ENCODE data around the gene PC.
"Not testable (repeated sequence)": the region's sequence is repeated elsewhere in the genome, so short reads cannot be mapped to it uniquely, and the experiment has no call there.

The PC gene, protein sequence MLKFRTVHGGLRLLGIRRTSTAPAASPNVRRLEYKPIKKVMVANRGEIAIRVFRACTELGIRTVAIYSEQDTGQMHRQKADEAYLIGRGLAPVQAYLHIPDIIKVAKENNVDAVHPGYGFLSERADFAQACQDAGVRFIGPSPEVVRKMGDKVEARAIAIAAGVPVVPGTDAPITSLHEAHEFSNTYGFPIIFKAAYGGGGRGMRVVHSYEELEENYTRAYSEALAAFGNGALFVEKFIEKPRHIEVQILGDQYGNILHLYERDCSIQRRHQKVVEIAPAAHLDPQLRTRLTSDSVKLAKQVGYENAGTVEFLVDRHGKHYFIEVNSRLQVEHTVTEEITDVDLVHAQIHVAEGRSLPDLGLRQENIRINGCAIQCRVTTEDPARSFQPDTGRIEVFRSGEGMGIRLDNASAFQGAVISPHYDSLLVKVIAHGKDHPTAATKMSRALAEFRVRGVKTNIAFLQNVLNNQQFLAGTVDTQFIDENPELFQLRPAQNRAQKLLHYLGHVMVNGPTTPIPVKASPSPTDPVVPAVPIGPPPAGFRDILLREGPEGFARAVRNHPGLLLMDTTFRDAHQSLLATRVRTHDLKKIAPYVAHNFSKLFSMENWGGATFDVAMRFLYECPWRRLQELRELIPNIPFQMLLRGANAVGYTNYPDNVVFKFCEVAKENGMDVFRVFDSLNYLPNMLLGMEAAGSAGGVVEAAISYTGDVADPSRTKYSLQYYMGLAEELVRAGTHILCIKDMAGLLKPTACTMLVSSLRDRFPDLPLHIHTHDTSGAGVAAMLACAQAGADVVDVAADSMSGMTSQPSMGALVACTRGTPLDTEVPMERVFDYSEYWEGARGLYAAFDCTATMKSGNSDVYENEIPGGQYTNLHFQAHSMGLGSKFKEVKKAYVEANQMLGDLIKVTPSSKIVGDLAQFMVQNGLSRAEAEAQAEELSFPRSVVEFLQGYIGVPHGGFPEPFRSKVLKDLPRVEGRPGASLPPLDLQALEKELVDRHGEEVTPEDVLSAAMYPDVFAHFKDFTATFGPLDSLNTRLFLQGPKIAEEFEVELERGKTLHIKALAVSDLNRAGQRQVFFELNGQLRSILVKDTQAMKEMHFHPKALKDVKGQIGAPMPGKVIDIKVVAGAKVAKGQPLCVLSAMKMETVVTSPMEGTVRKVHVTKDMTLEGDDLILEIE

DNA sequence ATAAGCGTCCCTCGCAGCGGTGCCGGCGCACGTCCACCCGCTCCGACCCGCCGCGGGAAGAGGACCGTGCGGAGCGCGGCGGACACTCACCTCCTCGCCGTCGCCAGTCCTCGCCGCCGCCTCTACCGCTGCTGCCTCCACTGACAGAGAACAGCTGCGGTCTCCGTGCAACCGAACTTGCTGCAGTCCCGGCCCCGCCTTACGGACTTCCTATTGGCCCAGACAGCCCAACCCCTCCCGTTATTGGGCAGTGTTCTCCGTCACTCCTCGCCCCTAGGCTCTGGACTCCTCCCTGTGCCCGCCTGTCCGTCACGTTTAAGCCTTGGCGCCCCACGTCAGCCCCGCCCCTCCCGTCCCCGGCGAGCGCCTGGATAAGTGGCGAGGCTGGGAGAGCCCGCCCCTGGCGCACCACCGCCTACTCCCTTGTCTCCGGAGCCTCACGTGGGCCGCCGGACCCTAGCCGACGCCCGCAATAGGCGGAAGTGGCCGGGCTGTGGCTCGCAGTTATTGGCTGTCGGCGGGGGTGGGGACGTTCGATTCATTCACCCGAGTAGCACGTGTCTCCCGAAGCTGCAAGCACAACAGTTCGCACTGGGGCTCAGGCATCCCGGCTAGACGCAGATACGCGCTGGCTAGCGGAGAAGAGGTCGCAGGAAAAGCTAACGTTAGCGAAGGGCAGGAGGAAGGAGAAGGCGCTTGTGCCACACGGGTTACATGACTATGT lies at the start of gene PC:
Gene PC, minus strand, starts transcription at position 152 of the 724 bp plus-strand sequence. CDS start 86,224 bp downstream, outside the sequence.
- DNase-seq = peak; percentile 98

DNA sequence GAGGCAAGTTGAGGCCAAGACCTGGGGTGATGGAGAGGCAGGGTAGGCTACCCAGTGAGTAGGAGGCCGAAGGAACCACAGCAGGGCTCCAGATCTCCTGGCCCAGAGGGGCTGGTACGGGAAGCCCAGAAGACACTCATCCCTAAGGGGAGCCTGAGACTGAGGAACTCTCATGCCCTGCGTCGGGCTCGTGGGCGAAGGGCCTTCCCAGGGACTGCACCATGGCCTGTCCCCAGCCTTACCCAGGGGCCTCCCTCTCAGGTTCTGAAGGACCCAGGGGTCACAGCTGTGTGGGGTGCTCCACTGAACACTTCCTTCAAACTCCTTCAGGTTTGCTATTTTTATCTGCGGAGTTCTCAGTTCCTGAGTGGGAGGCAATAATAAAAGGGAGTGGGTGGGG lies 48.9 kb upstream of the PC start:
- DNase-seq = no peak

DNA sequence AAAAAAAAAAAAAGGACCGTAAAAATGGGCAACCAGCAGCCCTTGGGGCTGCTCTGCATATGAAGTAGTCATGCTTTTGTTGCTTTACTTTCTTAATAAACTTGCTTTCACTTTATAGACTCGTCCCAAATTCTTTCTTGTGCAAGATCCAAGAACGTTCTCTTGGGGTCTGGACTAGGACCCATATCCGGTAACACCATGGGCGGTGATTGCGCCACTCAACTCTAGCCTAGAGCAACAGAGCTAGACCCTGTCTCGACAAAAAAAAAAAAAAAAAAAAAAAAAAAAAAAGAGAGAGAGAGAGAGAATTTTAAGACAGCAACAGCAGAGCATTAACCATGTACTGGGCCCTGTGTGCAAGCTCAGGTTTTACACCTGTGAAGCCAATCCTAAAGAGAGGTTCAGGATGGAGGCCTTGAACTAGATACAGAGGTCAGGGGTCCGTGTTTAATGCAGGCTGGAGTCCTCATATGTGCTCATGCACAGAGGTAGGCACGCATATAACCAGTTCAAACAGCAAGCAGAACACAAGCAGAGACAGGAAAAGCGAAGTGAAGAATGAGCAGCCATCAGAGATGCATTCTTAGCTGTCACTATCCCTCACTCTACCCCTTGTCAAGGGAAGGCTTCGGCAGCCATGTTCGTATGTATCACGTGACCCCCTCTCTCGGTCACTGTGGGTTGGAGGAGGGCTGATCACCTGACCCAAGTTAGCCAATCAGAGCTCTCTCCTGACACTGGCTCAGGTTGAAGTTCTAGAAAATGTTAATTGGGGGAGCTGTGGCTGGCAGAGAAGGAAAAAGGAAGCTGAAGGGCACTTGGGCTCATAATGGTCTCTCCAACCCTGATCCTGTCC lies 48.1 kb upstream of the PC start:
- peak; percentile 43 for DNase-seq

DNA sequence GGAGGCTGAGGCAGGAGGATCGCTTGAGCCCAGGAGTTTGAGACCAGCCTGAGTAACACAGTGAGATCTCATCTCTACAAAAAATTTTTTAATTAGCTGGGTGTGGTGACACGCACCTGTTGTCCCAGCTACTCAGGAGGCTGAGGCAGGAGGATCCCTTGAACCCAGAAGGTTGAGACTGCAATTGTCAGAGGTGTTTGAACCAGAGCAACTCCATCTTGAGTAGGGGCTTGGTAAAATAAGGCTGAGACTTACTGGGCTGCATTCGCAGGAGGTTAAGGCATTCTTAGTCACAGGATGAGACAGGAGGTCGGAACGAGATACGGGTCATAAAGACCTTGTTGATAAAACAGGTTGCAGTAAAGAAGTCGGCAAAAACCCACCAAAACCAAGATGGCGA lies 47.0 kb upstream of the PC start:
- not testable (repeated sequence) for DNase-seq

DNA sequence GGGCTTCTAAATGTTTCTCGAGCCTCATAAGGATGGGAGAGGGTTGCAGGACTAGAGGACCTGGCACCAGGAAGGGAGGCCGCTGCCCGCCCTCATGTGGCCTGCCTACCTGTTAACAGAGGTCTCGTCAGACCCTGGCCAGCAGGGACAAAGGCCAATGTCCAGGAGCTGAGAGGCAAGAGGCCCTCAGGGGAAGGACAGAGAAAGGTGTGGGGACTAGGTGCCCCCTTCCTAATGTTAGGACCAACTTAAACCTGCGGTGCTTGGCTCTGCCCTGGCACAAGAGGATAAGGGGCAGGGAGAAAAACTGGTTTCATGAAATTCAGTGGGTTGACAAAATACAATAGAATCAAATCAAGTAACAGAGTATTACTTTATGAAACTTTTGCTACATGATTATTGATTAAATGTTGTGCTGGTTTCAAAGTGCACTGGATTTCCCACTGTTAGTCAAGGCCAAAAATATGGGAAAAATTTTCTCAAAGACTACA lies 44.8 kb upstream of the PC start:
- no peak for DNase-seq

DNA sequence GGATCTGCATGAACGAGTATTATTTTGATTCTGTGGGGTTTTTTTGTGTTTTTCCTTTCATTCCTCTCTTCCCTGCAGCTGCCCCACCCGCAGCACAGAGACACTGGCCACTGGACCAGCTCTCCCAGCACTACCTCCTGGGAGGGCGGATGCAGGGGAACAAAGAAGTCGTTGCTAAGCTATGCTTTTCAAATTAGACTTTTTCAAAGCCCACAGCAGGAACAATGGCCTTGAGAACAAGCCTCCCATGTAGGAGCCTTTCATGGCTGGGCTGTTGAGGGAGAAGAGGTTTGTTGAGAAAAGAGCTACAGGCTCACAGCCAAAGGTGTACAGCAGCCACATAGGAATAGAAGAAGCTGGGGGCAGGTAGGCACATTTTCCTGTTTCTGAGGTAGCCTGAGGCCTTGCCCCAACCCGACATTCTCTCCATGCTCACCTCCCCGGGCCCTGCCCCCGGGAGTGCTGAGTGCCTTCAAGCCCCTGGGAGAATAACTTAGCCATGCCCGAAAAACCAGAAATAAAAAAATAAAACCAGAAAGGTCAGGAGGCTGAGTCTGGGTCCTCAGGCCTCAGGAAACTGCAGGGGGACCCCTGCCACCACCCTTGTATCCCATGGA lies 44.2 kb upstream of the PC start:
- DNase-seq = no peak

DNA sequence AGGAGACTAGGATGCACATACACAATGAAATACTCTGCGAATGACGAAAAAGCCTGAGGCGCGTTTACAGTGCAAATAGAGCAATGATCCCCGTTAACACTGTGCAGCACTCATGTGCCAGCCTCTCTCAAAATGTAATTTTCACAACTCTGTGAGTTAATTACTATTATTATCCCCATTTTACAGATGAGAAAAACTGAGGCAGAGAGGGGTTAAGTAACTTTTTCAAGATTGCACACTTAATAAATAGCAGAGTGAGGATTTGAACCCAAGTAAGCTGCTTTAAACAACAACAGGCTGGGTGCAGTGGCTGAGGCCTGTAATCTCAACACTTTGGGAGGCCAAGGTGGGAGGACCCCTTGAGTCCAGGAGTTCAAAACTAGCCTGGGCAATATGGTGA lies 43.1 kb upstream of the PC start:
- DNase-seq = no peak

DNA sequence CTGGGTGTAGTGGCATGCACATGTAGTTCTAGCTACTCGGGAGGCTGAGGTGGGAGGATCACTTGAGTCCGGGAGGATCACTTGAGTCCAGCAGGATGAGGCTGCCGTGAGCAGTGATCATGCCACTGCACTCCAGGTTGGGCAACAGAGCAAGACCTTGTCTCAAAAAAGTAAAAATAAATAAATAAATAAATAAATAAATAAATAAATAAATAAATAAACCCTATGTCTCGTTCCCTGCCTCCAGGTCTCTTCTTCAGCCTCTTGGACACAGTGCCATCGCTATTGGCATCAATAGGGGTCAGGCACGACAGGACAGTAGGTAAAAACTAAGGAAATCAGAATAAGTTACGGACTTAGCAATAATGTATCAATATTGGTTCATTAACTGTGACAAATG lies 41.4 kb upstream of the PC start:
- DNase-seq = no peak

DNA sequence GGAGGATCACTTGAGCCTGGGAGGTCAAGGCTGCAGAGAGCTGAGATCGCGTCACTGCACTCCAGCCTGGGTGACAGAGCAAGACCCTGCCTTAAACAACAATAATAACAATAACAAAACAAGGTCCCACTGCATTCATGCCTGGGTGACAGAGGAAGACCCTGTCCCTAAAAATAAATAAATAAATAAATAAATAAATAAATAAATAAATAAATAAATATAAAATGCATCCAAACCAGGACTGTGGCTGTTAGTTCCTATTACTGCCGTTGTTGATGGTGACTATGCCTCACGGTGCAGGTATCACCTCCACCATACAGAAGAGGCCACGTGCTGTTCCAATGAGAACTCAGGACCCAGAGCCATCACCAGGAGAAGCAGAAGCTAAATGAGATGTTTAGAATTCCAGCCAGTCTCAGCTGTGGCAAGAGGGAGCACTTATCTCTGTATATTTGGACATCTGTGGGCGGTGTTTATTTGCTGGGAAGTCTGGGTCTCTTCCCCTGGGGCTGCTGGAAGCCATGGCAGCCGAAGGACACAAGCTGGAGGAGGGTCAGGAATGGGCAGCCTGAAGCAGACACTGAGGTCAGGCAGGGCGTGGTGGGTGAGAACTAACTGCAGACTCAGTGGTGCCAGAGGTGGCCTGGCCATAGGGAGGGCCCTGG lies 38.6 kb upstream of the PC start:
- no peak for DNase-seq

DNA sequence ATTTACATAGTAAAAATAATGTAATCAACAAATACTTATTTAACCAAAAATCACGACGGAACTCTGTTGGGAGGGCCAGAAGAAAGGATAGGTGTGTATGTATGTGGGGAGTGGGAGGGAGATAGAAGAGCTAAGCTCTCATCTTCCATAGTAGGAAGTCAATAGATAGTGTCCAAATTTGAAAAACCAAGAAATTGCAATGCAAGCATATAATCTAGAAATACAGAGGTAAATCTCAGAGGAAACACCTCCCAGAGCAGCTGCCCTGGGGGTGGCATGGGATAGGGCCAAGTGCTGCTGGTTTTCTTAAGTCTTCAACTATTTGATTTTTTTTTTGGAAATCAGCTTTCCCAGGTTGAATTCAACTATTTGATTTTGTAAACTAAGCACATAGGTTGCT lies 33.9 kb upstream of the PC start:
- DNase-seq = no peak

DNA sequence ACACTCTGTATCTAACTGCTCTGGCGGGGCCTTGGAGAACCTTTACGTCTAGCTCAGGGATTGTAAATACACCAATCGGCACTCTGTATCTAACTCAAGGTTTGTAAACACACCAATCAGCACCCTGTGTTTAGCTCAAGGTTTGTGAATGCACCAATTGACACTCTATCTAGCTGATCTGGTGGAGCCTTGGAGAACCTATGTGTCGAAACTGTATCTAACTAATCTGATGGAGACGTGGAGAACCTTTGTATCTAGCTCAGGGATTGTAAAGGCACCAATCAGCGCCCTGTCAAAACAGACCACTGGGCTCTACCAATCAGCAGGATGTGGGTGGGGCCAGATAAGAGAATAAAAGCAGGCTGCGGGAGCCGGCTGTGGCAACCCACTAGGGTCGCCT lies 31.2 kb upstream of the PC start:
- not testable (repeated sequence) for DNase-seq

DNA sequence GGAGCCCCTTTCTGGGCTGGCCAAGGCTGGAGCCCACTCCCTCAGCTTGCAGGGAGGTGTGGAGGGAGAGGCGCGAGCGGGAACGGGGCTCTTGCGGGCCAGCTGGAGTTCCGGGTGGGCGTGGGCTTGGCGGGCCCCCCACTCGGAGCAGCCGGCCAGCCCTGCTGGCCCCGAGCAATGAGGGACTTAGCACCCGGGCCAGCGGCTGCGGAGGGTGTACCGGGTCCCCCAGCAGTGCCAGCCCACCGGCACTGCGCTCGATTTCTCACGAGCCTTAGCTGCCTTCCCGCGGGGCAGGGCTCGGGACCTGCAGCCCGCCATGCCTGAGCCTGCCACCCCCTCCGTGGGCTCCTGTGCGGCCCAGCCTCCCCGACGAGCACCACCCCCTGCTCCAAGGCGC lies 30.6 kb upstream of the PC start:
- not testable (repeated sequence) for DNase-seq

DNA sequence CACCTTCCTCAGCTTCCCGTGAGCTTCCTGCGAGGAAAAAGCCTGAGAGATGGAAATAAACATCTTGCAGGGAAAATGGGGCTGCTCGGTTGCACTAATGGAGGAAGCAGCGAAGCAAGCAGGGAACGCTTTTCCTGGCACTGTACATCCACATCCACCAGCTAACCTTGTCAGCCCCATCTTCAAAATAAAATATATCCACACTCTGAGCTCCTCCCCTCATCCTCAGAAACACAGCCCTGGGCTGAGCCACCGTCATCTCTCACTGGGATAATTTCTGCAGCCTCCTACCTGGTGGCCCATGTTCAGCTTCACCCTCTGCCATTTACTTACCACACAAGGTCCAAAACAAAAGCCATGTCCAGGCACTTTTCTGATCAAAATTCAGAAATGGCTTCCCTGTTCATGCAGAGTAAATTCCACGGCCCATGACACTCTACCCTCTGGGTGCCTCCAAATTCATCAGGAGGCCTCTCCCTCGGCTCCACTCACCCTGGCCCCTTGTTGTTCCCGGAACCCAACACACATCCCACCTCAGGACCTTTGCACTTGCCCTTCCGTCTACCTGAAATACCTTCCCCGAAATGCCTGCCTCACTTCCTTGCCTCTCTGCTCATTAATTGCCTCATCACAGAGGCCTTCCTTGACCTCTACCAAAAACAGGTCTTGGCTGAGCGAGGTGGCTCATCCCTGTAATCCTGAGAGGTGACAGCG lies 29.9 kb upstream of the PC start:
- no peak for DNase-seq

DNA sequence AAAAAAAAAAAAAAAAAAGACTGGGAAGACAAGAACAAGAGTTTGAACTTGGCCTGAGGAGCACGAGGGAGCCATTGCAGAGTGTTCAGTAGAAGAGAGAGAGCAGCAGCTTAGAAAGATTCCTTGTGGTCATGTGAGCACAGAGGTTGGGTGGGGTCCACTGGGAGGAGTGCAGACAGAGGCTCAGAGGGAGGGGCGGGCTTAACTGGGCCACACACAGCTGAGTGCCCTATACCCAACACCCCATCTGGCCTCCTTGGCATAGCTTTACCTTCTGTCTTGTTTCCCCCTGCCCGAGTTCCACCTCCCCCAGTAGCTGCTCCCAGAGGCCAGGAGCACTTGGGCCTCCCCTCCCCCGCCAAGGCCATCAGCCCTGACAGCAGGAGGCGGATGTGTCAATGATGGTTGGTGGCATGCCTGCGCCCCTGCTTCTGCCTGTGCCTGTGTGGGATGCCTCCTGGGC lies 29.0 kb upstream of the PC start:
- DNase-seq = no peak

DNA sequence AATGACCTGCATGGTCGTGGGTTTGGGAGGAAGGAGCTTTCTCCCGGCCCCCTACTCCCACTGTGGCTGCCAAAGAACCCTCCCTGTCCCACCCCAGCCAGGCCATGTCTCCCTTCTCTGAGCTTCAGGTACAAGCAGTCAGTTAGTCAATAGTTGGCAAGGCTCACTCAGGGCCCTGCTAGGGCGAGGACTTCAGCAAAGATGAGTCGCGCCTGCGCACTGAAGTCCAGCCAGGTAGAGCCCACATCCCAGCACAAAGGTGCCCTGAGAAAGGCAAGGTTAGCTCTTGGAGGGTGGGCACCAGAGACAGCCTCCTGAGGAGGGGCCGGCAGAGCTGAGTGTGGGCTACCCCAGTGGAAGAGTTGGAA lies 28.0 kb upstream of the PC start:
- DNase-seq = no peak

DNA sequence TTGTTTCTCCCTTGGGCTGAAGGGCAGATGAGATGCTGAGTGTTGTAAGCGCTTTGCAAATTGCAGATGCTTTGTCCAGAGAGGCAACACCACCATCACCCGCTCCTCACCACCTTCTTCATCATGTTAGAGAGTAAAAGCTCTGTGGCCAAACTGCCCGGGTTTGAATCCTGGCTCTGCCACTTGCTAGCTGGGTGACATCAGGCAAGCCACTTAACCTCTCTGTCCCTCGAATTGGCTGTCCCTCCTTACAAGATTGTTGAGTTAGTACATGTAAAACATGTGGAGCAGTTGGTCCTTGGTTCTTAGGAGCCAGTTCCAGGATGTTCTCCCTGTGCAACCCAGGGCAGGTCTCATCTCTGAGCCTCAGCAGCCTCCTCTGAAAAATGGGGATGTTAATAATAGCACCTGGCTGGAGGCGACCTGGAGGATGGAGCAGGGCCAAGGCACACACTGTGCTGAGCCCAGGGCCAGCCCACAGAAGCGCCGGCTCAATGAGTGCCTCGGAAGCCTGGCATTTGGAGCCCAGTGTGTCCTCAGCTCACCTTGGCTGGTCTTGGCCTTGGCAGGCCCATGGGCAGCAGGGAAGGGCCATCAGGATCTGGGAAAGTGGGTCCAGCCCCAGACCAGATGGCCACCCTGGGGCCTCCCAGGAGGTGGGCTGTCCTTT lies 27.5 kb upstream of the PC start:
- no peak for DNase-seq

DNA sequence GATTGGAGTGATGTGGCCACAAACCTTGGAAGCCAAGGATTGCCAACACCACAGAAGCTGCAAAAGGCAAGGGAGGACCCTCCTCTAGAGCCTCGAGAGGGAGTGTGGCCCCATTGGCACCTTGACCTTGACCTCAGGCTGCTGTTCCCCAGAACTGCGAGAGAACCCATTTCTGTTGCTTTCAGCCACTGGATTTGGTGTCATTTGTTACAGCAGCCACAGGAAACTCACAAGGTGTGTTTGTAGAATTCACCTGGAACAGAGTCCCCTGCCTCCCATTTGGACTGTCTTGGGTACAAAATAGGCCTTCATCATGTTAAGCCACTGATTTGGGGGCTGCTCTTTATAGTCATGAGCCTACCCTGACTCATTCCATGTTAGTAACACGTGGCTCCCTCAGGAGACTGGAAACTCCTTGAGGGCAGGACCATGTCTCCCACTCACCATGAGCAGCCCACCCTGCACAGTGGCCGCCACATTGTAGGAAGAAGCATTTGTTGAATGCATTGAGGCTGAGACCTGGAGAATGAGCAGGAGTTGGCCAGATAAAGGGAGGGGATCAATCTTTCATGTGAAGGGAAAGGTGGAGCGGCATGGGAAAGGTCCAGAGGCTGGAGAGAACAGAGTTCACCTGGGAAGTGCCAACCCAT lies 25.2 kb upstream of the PC start:
- no peak for DNase-seq

DNA sequence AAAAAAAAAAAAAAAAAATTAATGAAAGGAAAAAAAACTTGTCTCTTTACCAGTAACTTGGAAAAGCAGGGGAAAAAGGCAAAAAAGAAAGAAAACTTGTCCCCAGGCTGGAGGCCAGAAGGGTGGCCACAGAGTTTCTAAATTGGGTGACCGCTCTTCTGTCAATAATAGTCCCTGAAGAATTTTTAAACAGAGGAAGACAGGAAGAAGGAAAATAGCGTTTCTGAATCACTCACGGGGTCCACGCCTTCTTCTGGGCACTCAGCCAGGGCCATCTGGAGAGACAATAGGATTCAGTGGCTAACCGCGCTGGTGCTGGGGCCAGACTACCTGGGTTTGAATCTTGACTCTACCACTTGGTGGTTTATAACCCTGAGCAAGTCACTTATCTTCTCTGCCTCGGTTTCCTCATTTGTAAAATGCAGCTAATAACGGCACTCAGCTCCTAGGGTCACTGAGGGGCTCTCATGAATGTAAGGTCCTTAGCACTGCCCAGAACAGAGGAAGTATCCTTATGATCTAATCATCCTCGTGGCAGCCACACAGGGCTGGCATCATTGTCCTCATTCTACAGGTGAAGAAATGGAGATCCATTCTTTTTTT lies 23.9 kb upstream of the PC start:
- no peak for DNase-seq

All from activated naive CD4-positive, alpha-beta T cell treated with anti-CD3 and anti-CD28 coated beads, Interleukin-2, amount 50 U/mL, for 16 hours (primary cell).